Prostate gland (tissue), 2 donors: ENCODE measurements around the gene CSNK1G1. TPM values are rescaled to one million over a fixed set of nuclear protein-coding genes. Genes with fewer than 3 reads are reported as not detected.

Source experiments
- DNase-seq: peaks from one replicate; pipeline ENCODE4 v3.0.0-alpha.2; 2019; ENCODE audit warnings: low spot score
- H3K27ac ChIP-seq, 2 donors: fragments of 200-600 bp; sonication (generic); 2 replicates each; pipeline ENCODE4 v1.5.1; 2017 to 2019
- H3K27me3 ChIP-seq: fragments of 200-600 bp; sonication (generic); replicated peaks from 2 replicates; pipeline ENCODE4 v1.5.1; 2019; ENCODE audit not compliant: insufficient read depth
- H3K36me3 ChIP-seq, 2 donors: fragments of 200-600 bp; sonication (generic); 1 replicate in 1 of 2; 2 replicates in 1 of 2; pipeline versions ENCODE4 v1.5.1 to v1.8.1; 2017 to 2019
- H3K4me1 ChIP-seq: fragments of 200-600 bp; sonication (generic); replicated peaks from 2 replicates; pipeline ENCODE4 v1.5.1; 2019
- H3K4me3 ChIP-seq, 2 donors: fragments of 200-600 bp; sonication (generic); 2 replicates each; pipeline ENCODE4 v1.5.1; 2017 to 2019
- H3K9me3 ChIP-seq: fragments of 200-600 bp; sonication (generic); 2 replicates; pipeline ENCODE4 v1.5.1; 2017
- CTCF ChIP-seq, 4 experiments: fragments of 200-600 bp in 2 of 4; fragments of 450-650 bp in 2 of 4; sonication (generic) in 2 of 4; IDR thresholded peaks; 1 replicate in 3 of 4; 2 replicates in 1 of 4; pipeline ENCODE4 v1.5.1; 2016 to 2019; ENCODE audit warnings: antibody characterized with exemption in 4 of 4, mild to moderate bottlenecking in 2 of 4, moderate library complexity in 2 of 4
- POLR2A ChIP-seq: fragments of 450-650 bp; IDR thresholded peaks from one replicate; pipeline ENCODE4 v1.6.1; 2016; ENCODE audit warnings: antibody characterized with exemption, mild to moderate bottlenecking
- POLR2AphosphoS5 ChIP-seq: sonication (generic); formaldehyde crosslinking; IDR thresholded peaks from one replicate; pipeline ENCODE4 v1.6.1; 2017; ENCODE audit warnings: antibody characterized with exemption
- WGBS: methylation state at CpG from one replicate; pipeline ENCODE4 v1.1.5; 2018; 5-methylcytosine and 5-hydroxymethylcytosine counted together
- intact Hi-C: fragments of 100-400 bp; cut with DNase I; formaldehyde crosslinking; loops from one replicate; pipeline ENCODE4 v1.14.2; 2022
- total RNA-seq, 2 donors: library from RNA; depleted of rRNA; stranded (reverse); fragments of >200 nt; gene quantifications; one replicate each; pipeline ENCODE4 v1.1.0, GENCODE V29; 2016

The CSNK1G1 gene
- total RNA-seq, 2 donors from 2014 or later, result 9.2 to 20.6 TPM

- Histone ChIP-seq H3K4me1 (no peaks in the 10 kb centered on the region), H3K4me3 (no peak overlapping the region), H3K9me3 (no peaks in the 10 kb centered on the region), H3K27ac (no peak overlapping the region), H3K36me3 (no peaks in the 10 kb centered on the region), H3K27me3 (no peaks in the 10 kb centered on the region)
- 89% methylated on average over 5 of the region's 5 CpGs for WGBS
- no peak for TF ChIP-seq POLR2A
- TF ChIP-seq POLR2AphosphoS5, result no peak
- no peak for TF ChIP-seq CTCF (IDR thresholded peaks at IDR 0.05)
- DNase-seq, result no peak
- intact Hi-C loops, result no loop called here
These were observed 33.1 kb upstream of the CSNK1G1 start for GRCh38 chr15:64389036-64389435.

- peak within 1 kb of the TSS; percentile 65 to 69 for H3K27ac ChIP-seq
- intact Hi-C loops, result no loop called here
- no peaks in the 10 kb centered on the region for H3K9me3 ChIP-seq
- peak; percentile 91 for DNase-seq
- TF ChIP-seq CTCF (IDR thresholded peaks at IDR 0.05), result no peak
- TF ChIP-seq POLR2AphosphoS5, result peak; percentile 93
- peak; percentile 59 for TF ChIP-seq POLR2A
- WGBS, result under 1% methylated on average over 35 of the region's 35 CpGs
- no peaks in the 10 kb centered on the region for H3K4me1 ChIP-seq
- no peaks in the 10 kb centered on the region for H3K36me3 ChIP-seq
- no peaks in the 10 kb centered on the region for H3K27me3 ChIP-seq
- H3K4me3 ChIP-seq, result peak within 1 kb of the TSS; percentile 44 to 55
These were observed 31.7 kb upstream of the CSNK1G1 start, which contains the start of gene TRIP4 for GRCh38 chr15:64387562-64388168. Gene TRIP4 (plus strand): TSS chr15:64387836. CDS start chr15:64387864, 28 bp downstream.

- WGBS, result 91% methylated on average over 7 of the region's 7 CpGs
These were observed 30.3 kb upstream of the CSNK1G1 start for GRCh38 chr15:64386291-64386690.

GRCh38 chr15:64383760-64384159, 27.8 kb upstream of the CSNK1G1 start:
- Histone ChIP-seq H3K4me1 (no peaks in the 10 kb centered on the region), H3K27me3 (no peaks in the 10 kb centered on the region), H3K27ac (no peak overlapping the region), H3K4me3 (no peak overlapping the region), H3K9me3 (no peaks in the 10 kb centered on the region), H3K36me3 (no peaks in the 10 kb centered on the region)
- WGBS, result 69% methylated on average over 2 of the region's 2 CpGs
- no peak for TF ChIP-seq POLR2AphosphoS5
- TF ChIP-seq POLR2A, result no peak
- no peak for TF ChIP-seq CTCF (IDR thresholded peaks at IDR 0.05)
- intact Hi-C loops, result no loop called here
- no peak for DNase-seq

More at GRCh38 chr15:64386291-64386690, 30.3 kb upstream of the CSNK1G1 start:
- Histone ChIP-seq H3K4me1 (no peaks in the 10 kb centered on the region), H3K4me3 (no peak overlapping the region), H3K36me3 (no peaks in the 10 kb centered on the region), H3K9me3 (no peaks in the 10 kb centered on the region), H3K27ac (no peak overlapping the region), H3K27me3 (no peaks in the 10 kb centered on the region)
- DNase-seq, result no peak
- TF ChIP-seq POLR2A (no peak), POLR2AphosphoS5 (no peak), CTCF (IDR thresholded peaks at IDR 0.05) (no peak)
- intact Hi-C loops, result no loop called here
